SJCRH30 (cell line): ENCODE data around the gene CSTPP1. TPM values are rescaled to one million over a fixed set of nuclear protein-coding genes. Genes with fewer than 3 reads are reported as not detected.
A peak's percentile ranks its signal among the peaks of the same experiment; 100 is the strongest.
"Not testable (repeated sequence)": the region's sequence is repeated elsewhere in the genome, so short reads cannot be mapped to it uniquely, and the experiment has no call there.

Source experiments
- DNase-seq, 2 experiments: peaks; one replicate each; pipeline ENCODE4 v3.0.0-alpha.2; 2015 to 2020
- H3K27ac ChIP-seq: fragments of 250-450 bp; sonication (Bioruptor Pico); 2 replicates; pipeline ENCODE4 v1.5.1; 2020; ENCODE audit warnings: mild to moderate bottlenecking, moderate library complexity
- H3K27me3 ChIP-seq: fragments of 250-450 bp; sonication (Bioruptor Pico); 2 replicates; pipeline ENCODE4 v1.5.1; 2020; ENCODE audit warnings: mild to moderate bottlenecking, moderate library complexity
- H3K36me3 ChIP-seq: fragments of 250-450 bp; sonication (Bioruptor Pico); 2 replicates; pipeline ENCODE4 v1.5.1; 2020; ENCODE audit warnings: mild to moderate bottlenecking, moderate library complexity
- H3K4me1 ChIP-seq: fragments of 250-450 bp; sonication (Bioruptor Pico); 2 replicates; pipeline ENCODE4 v1.5.1; 2020; ENCODE audit warnings: mild to moderate bottlenecking, moderate library complexity
- H3K4me3 ChIP-seq: fragments of 250-450 bp; sonication (Bioruptor Pico); 2 replicates; pipeline ENCODE4 v1.5.1; 2020; ENCODE audit warnings: mild to moderate bottlenecking, moderate library complexity
- H3K9me3 ChIP-seq: fragments of 250-450 bp; sonication (Bioruptor Pico); replicated peaks from 2 replicates; pipeline ENCODE4 v1.5.1; 2020; ENCODE audit warnings: mild to moderate bottlenecking, moderate library complexity
- total RNA-seq: library from RNA; depleted of rRNA; stranded (reverse); fragments of >200 nt; shearing (Covaris generic); gene quantifications from 2 replicates; pipeline ENCODE4 v1.2.3, GENCODE V29; 2014

Gene CSTPP1
- total RNA-seq, 1 experiment from 2014 or later: 24.5 TPM

DNA sequence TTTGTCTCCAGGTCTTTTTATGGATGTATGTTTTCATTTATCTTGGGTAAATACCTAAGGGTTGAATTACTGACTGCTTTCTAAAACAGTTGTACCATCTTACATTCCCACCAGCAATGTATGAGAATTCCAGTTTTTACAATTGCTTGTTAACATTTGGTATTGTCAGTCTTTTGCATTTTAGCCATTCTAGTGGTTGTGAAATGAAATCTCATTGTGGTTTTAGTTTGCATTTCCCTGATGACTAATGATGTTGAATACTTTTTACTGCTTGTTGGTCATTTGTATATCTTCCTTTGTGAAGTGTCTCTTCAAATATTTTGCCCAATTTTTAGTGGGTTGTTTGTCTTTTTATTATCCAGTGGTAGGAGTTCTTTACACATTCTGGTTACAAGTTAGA is 147.4 kb downstream of the CSTPP1 start:
- Histone ChIP-seq H3K9me3 (no peaks in the 10 kb centered on the region), H3K36me3 (no peaks in the 10 kb centered on the region), H3K27ac (no peak overlapping the region), H3K27me3 (no peaks in the 10 kb centered on the region), H3K4me3 (no peak overlapping the region), H3K4me1 (peaks cover 8% of the 10 kb centered on the region)
- peak in 1 of 2 experiments; percentile 34 for DNase-seq

DNA sequence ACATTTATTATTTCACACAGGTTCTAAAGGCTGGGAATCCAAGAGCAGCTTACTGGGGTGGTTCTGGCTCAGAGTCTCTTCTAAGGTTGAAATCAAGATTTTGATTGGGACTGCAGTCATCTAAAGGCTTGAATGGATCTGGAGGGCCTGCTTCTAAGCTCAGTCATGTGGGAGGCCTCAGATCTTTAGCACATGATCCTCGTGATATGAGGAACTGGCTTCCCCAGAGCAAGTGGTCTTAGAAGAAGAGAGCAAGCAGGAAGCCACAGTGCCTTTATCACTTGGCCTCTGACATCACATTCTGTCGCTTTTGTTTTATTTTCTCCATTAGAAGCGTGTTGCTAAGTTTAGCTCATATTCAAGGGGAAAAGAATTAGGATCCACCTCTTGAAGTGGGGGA is 151.2 kb downstream of the CSTPP1 start:
- H3K9me3 ChIP-seq: no peaks in the 10 kb centered on the region

DNA sequence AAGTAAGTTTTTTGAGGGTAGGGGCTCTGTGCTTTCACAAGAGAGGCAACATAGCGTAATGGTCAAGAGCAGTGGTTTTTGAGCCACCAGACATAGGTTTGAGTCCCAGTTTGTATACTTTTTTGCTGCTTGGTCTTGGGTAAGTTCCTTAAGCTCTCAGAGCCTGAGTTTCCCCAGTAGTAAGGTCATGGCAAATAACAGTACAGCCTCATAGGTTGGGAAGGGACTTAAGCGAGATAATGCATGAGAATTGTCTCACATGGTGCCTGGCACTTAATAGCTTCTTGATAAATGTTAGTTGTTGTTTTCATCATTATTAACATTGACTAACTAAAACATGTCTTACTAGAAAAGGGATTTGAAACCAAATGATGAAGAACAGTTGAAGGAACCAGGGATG is 157.0 kb downstream of the CSTPP1 start:
- no peaks in the 10 kb centered on the region for H3K9me3 ChIP-seq
- no peak overlapping the region for H3K4me3 ChIP-seq
- H3K36me3 ChIP-seq: no peaks in the 10 kb centered on the region
- H3K27ac ChIP-seq: no peak overlapping the region
- peaks cover under 1% of the 10 kb centered on the region; the same call in 1 of the 2 replicates for H3K4me1 ChIP-seq
- DNase-seq: no peak
- H3K27me3 ChIP-seq: no peaks in the 10 kb centered on the region

More for the DNA sequence above, 151.2 kb downstream of the CSTPP1 start:
- no peak overlapping the region for H3K27ac ChIP-seq
- no peak for DNase-seq
- peaks cover 8% of the 10 kb centered on the region for H3K4me1 ChIP-seq
- no peaks in the 10 kb centered on the region for H3K36me3 ChIP-seq
- H3K27me3 ChIP-seq: no peaks in the 10 kb centered on the region
- no peak overlapping the region for H3K4me3 ChIP-seq

DNA sequence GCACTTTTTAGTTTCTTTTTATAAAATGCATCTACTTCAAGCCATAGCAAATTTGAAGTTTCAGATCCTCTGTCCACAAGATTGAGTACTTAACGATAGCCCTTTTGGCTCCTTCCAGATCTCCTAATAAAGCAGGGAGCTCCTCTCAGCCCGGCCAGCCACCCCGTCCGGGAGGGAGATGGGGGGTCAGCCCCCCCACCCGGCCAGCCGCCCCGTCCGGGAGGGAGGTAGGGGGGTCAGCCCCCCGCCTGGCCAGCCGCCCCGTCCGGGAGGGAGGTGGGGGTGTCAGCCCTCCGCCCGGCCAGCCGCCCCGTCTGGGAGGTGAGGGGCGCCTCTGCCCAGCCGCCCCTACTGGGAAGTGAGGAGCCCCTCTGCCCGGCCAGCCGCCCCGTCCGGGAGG is 160.3 kb downstream of the CSTPP1 start:
- not testable (repeated sequence) for H3K9me3 ChIP-seq, H3K27me3 ChIP-seq, DNase-seq

DNA sequence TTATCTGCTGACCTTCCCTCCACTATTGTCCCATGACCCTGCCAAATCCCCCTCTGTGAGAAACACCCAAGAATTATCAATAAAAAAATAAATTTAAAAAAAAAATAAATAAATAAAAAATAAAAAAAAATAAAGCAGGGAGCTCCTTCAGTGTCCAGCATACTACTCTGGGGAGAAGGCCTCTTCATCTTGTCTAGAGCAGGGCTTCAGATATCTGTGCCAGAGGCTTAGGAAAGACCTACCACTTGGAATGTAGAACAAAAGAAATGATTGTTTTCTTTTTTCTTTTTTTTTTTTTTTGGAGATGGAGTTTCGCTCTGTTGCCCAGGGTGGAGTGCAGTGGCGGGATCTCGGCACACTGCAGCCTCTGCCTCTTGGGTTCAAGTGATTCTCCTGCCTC is 161.7 kb downstream of the CSTPP1 start:
- not testable (repeated sequence) for H3K27ac ChIP-seq, H3K36me3 ChIP-seq, H3K4me3 ChIP-seq, H3K27me3 ChIP-seq, H3K9me3 ChIP-seq
- H3K4me1 ChIP-seq: peaks cover 12% of the 10 kb centered on the region
- DNase-seq: peak in 1 of 2 experiments; percentile 40

More for the DNA sequence above, 160.3 kb downstream of the CSTPP1 start:
- not testable (repeated sequence) for H3K27ac ChIP-seq, H3K36me3 ChIP-seq, H3K4me3 ChIP-seq
- peaks cover 12% of the 10 kb centered on the region for H3K4me1 ChIP-seq

DNA sequence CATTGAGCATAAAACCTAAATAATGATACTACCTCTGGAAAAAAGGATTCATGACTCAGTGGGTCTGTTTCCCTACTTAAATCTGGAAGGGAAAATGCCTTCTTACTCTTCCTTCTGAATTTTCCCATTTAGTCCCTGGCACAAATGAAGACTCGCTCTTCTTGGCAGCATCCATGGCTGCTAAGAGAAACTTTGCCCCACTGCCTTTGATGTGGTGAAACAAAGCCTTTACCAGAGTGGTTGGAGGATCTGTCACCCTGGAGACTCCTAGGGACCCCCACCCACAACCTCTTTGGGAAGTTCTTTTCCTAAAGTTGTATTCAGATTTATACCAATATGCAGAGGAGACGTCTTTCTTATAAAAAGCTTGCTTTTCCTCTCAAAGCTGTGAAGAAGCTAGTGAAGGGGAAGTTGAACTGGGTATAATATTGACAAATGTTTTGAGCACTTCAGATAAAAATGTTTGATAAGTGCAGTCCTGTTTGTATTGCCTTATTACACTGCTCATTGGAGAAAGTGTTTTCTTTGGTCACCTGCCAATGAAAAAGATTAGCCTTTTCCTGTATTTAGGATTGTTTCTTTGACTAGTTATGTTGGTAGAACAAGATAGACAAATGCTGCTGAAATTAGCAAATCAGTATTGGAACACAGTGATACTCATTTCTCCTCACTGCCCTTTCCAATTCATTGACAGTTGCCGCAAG is 162.8 kb downstream of the CSTPP1 start:
- Histone ChIP-seq H3K4me3 (no peak overlapping the region), H3K9me3 (no peaks in the 10 kb centered on the region), H3K27me3 (no peaks in the 10 kb centered on the region), H3K27ac (no peak overlapping the region), H3K4me1 (peaks cover 19% of the 10 kb centered on the region), H3K36me3 (no peaks in the 10 kb centered on the region)
- DNase-seq: peak; percentile 11 to 37

DNA sequence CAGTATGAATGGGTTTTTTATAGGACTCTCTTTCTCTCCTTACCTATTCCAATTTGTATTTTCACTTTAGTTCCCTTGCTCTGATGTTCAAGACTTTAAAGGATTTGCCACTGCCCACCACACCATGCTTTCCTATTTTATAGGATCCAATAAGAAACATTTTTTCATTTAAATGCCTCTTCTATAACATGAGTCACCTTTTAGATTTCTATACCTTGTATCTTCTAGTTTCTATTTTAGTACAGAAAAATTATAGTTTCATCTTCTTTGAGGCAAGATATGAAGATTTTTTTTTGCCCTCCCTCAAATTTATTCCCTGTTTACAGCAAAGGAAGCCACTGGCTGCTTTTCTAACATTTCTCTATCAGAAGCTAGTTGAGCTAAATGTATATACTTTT is 163.4 kb downstream of the CSTPP1 start:
- no peak overlapping the region for H3K27ac ChIP-seq
- no peak for DNase-seq

DNA sequence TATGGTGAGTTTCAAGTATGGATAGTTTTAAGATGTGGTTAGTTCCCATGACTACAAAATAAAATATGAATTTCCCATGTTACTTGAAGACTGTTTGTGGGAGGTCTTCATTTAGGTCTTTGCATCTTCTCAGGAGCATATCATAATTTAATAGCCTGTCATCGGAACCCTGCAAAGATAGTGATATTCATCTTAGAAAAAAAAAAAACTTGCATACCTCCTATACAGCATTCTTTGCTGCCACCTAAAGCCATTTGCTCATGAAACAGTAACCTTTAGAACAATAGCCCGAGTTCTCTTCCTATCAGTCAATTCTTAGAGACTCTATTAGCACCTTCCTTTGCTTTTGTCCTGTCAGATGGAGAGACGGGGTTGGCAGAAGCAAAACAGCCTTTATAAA is 164.8 kb downstream of the CSTPP1 start:
- peaks cover 27% of the 10 kb centered on the region for H3K4me1 ChIP-seq
- no peaks in the 10 kb centered on the region for H3K9me3 ChIP-seq
- no peaks in the 10 kb centered on the region for H3K27me3 ChIP-seq
- no peak for DNase-seq
- H3K36me3 ChIP-seq: no peaks in the 10 kb centered on the region
- H3K4me3 ChIP-seq: no peak overlapping the region
- no peak overlapping the region for H3K27ac ChIP-seq

More for the DNA sequence above, 163.4 kb downstream of the CSTPP1 start:
- no peaks in the 10 kb centered on the region for H3K36me3 ChIP-seq
- no peaks in the 10 kb centered on the region for H3K27me3 ChIP-seq
- H3K9me3 ChIP-seq: no peaks in the 10 kb centered on the region
- H3K4me1 ChIP-seq: peaks cover 25% of the 10 kb centered on the region
- no peak overlapping the region for H3K4me3 ChIP-seq

DNA sequence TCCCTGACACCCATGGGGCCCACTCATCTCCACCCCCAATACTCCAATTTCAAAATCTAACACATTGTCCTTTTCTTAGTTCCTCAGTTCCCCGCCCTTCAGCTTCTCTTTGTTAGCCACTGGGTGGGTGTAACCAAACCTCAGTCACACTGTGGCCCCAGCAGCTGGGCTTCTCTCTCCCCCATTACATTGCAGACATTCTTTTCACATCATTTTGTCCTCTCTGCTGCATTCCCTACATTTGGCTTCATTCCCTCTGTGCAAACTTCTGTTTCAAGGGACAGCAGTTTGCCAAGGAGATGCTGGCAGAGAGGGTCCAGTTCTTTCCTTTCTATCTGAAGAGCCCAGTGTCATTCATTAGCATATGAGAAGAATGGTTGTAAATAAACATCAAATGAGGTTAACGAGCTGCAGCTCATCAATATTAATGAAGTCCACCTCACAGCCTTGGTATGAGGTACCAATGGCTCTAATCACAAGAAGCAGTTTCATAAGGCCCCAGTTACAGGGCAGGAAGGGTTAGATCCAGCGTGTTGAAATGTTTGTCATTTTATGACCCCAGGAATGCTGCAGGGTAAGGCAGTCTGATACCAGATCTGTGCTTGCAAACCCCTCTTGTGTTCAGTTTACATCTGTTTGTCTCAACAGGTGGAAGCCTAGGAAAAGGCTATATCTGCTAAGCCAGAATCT is 167.8 kb downstream of the CSTPP1 start:
- Histone ChIP-seq H3K27ac (peak overlapping the region; percentile 77), H3K27me3 (no peaks in the 10 kb centered on the region), H3K4me1 (peaks cover 20% of the 10 kb centered on the region), H3K36me3 (no peaks in the 10 kb centered on the region), H3K9me3 (no peaks in the 10 kb centered on the region), H3K4me3 (no peak overlapping the region)
- peak; percentile 69 to 77 for DNase-seq

DNA sequence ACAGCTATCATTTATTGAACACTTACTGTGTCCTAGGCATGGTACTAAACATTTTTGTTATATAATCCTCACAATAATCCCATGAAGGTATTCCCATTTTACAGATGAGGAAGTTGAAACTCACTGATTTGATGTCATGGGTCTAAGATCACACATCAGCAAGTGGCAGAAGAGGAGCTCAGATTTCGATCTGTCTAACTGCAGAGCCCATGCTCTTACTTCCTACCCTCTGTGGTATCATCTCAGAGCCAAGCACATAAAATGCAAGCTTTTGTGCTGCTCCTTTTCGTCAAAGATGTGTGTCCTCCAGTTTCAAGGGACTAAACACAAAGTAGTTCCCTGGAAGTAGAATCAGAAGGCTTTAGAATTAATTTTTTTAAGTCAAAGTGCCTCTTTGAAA is 169.0 kb downstream of the CSTPP1 start:
- Histone ChIP-seq H3K27me3 (no peaks in the 10 kb centered on the region), H3K4me3 (no peak overlapping the region), H3K36me3 (no peaks in the 10 kb centered on the region), H3K27ac (no peak overlapping the region), H3K9me3 (no peaks in the 10 kb centered on the region), H3K4me1 (peaks cover 15% of the 10 kb centered on the region)
- DNase-seq: no peak

DNA sequence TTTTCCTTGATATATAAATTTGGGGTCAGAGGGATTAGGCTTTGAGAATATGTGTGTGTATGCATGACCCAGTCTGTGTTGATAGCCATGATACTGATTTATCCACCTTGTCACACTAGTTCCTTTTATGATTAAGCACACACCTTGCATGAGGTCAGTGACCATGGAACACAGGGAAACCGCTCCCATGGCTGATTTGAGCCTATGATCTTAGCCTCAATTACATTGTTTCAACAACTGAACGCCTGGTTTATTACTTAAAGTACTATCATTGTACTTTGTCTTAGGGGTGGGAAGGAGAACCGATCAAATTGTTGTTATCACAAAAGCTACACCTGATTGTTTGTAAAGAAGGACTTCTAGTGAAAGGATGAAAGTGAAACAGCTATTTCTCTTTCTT is 169.4 kb downstream of the CSTPP1 start:
- Histone ChIP-seq H3K27ac (no peak overlapping the region), H3K9me3 (no peaks in the 10 kb centered on the region)

DNA sequence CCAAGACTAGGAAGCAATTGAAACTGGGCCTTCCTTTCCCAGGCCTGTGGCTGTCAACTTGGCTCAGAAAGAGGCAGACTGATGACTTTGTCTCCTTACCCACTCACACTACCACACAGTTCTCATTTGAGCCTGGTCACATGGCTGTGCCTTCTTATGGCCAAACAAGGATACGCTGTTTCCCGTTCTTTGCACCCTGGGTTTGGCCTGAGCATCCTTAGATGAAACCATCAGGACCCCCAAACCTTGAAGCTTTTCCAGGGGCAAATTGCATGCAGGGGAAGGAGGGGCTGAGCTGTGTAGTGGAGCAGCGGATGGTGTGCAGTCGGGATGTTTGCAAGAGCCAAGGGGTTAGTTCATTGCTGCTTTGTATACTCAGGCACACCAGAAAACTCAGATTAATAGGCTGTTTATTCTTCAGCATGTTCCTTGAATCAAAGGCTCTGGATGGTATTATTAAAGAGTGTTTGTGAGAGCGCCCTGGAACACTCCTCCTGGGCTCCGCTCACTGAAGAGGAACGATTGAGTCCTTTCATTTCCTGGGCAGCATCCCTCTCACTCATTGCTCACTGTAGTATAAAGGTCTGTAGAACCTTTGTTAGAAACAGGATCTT is 170.3 kb downstream of the CSTPP1 start:
- Histone ChIP-seq H3K27ac (no peak overlapping the region), H3K4me1 (peaks cover 15% of the 10 kb centered on the region), H3K4me3 (no peak overlapping the region), H3K9me3 (no peaks in the 10 kb centered on the region), H3K27me3 (no peaks in the 10 kb centered on the region), H3K36me3 (no peaks in the 10 kb centered on the region)
- DNase-seq: no peak

More for the DNA sequence above, 169.4 kb downstream of the CSTPP1 start:
- DNase-seq: no peak
- no peak overlapping the region for H3K4me3 ChIP-seq
- H3K36me3 ChIP-seq: no peaks in the 10 kb centered on the region
- H3K27me3 ChIP-seq: no peaks in the 10 kb centered on the region
- peaks cover 15% of the 10 kb centered on the region for H3K4me1 ChIP-seq

DNA sequence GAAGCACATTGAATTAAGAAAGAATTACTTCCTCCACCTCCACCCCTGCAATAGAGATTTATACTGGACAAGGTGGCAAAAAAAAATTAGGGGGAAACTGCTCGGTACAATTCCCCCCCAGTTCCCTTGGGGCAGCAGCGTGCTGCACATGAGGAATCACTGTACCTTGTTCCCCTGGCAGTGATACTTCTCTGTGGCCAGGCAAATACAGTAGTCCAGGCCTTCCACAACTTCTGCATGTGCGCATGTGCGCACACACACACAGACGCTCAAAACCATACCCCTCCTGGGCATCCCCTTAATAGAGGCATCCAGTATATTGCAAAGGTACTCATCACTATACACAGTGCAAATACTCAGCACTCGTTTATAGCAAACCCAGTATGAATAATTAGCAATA is 171.2 kb downstream of the CSTPP1 start:
- peaks cover 15% of the 10 kb centered on the region for H3K4me1 ChIP-seq
- no peak overlapping the region for H3K4me3 ChIP-seq
- H3K36me3 ChIP-seq: no peaks in the 10 kb centered on the region
- no peak for DNase-seq
- no peak overlapping the region for H3K27ac ChIP-seq
- H3K27me3 ChIP-seq: no peaks in the 10 kb centered on the region
- no peaks in the 10 kb centered on the region for H3K9me3 ChIP-seq

DNA sequence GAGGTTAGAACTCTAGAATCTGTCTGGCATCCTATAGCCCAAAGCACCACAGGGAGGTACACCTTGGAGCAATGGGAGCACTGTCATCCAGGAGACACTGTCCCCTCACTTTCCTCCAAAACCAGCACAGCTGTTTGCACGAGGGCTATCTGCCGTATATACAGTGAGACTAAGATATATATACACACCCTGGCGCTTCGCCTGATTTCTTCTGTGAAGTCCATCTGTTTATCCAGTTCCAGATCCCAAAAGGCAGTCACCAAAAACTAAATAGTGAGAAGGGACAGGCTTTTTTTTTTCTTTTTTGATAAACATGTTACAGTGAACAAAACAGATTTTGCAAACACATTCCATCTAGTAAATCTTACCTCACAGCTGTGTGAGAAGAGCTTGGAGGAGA is 171.7 kb downstream of the CSTPP1 start:
- peak in 1 of 2 experiments; percentile 14 for DNase-seq
- Histone ChIP-seq H3K27me3 (no peaks in the 10 kb centered on the region), H3K27ac (no peak overlapping the region), H3K4me3 (no peak overlapping the region), H3K4me1 (peaks cover 15% of the 10 kb centered on the region), H3K9me3 (peaks cover 3% of the 10 kb centered on the region), H3K36me3 (no peaks in the 10 kb centered on the region)

DNA sequence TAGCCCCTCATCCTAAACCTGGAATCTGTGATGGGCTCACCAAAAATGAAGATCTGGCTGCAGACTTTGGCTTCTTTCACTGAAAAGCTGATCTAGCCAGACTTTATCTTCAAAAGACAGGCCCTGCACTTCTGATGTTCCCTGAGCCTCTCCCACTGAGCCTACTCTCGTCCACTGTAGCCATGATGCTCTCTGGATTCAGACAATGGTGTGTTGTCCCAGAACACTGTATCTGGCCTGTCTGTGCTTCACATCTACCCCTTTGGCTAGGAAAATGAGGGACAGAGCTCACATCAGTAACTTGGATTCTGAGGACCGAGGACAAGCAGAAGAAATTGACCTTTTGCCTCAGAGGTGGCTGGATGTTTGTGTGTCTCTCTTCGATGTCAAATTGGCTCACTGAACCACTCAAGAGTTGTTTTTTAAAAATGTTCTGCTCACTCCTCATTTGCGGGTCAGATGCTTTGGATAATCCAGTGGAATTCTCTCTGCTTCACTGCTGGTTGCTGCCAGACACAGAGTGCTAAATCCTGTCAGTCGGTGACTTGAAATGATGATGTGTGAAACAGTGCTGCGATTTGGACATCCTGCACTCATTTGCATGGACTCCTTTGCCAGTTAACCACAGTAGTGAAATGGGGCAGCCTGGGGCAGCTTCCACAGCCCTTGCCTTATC is 172.6 kb downstream of the CSTPP1 start:
- H3K9me3 ChIP-seq: peaks cover 3% of the 10 kb centered on the region
- no peak for DNase-seq
- no peak overlapping the region for H3K27ac ChIP-seq
- peaks cover 10% of the 10 kb centered on the region for H3K4me1 ChIP-seq
- no peak overlapping the region for H3K4me3 ChIP-seq
- H3K27me3 ChIP-seq: no peaks in the 10 kb centered on the region
- no peaks in the 10 kb centered on the region for H3K36me3 ChIP-seq
